DOHH2 (cell line): Measurements from ENCODE around the gene AUTS2.

Source experiments
- H3F3A ChIP-seq: fragments of 200-600 bp; sonication (generic), shearing (Covaris generic); 2 replicates; pipeline ENCODE4 v1.6.0; 2016; ENCODE audit warnings: antibody characterized with exemption, mild to moderate bottlenecking; ENCODE audit not compliant: control insufficient read depth, insufficient read depth
- H3K27ac ChIP-seq: fragments of 200-600 bp; sonication (generic); 2 replicates; pipeline ENCODE4 v1.5.1; 2014; ENCODE audit warnings: low read depth, mild to moderate bottlenecking, low read length, moderate library complexity
- H3K27me3 ChIP-seq: fragments of 200-600 bp; sonication (generic); 2 replicates; pipeline ENCODE4 v1.6.1; 2014; ENCODE audit warnings: mild to moderate bottlenecking, low read length, mixed read lengths; ENCODE audit not compliant: control insufficient read depth
- H3K36me3 ChIP-seq: fragments of 200-600 bp; sonication (generic); 2 replicates; pipeline ENCODE4 v1.6.1; 2014; ENCODE audit warnings: mild to moderate bottlenecking, low read length, moderate library complexity, mixed read lengths; ENCODE audit not compliant: control insufficient read depth
- H3K4me1 ChIP-seq: fragments of 200-600 bp; sonication (generic); 2 replicates; pipeline ENCODE4 v1.6.1; 2014; ENCODE audit warnings: mild to moderate bottlenecking, low read length, mixed read lengths; ENCODE audit not compliant: control insufficient read depth
- H3K4me2 ChIP-seq: fragments of 200-600 bp; sonication (generic); 2 replicates; pipeline ENCODE4 v1.6.0; 2014; ENCODE audit warnings: mild to moderate bottlenecking, low read length, moderate library complexity
- H3K4me3 ChIP-seq: fragments of 200-600 bp; sonication (generic); 2 replicates; pipeline ENCODE4 v1.5.1; 2014; ENCODE audit warnings: mild to moderate bottlenecking, low read length, mixed read lengths
- H3K79me2 ChIP-seq: fragments of 200-600 bp; sonication (generic); 2 replicates; pipeline ENCODE4 v1.6.1; 2014; ENCODE audit warnings: mild to moderate bottlenecking, low read length, mixed read lengths; ENCODE audit not compliant: control insufficient read depth
- H3K9me2 ChIP-seq: fragments of 200-600 bp; sonication (generic); replicated peaks from 2 replicates; pipeline ENCODE4 v1.6.1; 2014; ENCODE audit warnings: mild to moderate bottlenecking, low read length, mixed read lengths; ENCODE audit not compliant: control insufficient read depth
- H3K9me3 ChIP-seq: fragments of 200-600 bp; sonication (generic); 2 replicates; pipeline ENCODE4 v1.6.1; 2014; ENCODE audit warnings: antibody characterized with exemption, low read length, mixed read lengths; ENCODE audit not compliant: control insufficient read depth, insufficient read depth
- H4K20me1 ChIP-seq: fragments of 200-600 bp; sonication (generic); 2 replicates; pipeline ENCODE4 v1.6.0; 2014; ENCODE audit warnings: low read depth, mild to moderate bottlenecking, antibody characterized with exemption, low read length, moderate library complexity; ENCODE audit not compliant: control insufficient read depth, insufficient read depth
- EZH2phosphoT487 ChIP-seq: fragments of 200-600 bp; sonication (generic); IDR thresholded peaks from 2 replicates; pipeline ENCODE4 v1.6.1; 2017; ENCODE audit warnings: borderline replicate concordance, mild to moderate bottlenecking, antibody characterized with exemption, low read length, moderate library complexity, mixed read lengths
- TF ChIP-seq, protein P1 (sequence below): fragments of 200-600 bp; sonication (generic); IDR thresholded peaks from one replicate; pipeline ENCODE4 v1.5.1; 2014; ENCODE audit warnings: antibody characterized with exemption, mild to moderate bottlenecking, low read depth, low read length; ENCODE audit not compliant: poor library complexity, severe bottlenecking

The AUTS2 gene

DNA sequence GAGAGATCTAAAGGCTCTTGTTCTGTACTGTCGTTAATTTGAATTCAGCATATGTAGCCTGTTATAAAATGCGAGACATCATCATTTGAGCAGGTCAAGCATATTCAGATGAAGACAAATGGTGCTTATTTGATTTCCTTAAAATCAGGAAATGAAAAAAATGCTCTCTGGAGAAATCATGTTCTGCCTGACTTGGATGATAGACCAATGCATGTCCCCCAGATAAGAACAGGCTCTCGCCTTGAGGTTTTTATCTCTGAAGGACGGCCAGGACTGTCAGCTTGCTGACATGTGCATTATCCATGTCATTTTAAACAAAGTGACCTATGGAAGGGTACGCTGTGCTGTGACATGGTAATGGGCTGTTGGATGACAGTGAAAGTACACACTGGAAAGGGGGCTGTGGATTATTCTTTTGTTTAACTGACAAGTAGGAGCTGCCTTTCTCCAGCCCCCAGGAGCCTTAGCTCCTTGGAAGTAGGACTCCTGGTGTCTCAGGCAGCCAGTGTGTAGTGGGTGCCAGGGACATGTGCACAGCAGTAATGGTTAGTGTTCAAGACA, 838.6 kb downstream of the AUTS2 start:
- TF ChIP-seq, protein P1, sequence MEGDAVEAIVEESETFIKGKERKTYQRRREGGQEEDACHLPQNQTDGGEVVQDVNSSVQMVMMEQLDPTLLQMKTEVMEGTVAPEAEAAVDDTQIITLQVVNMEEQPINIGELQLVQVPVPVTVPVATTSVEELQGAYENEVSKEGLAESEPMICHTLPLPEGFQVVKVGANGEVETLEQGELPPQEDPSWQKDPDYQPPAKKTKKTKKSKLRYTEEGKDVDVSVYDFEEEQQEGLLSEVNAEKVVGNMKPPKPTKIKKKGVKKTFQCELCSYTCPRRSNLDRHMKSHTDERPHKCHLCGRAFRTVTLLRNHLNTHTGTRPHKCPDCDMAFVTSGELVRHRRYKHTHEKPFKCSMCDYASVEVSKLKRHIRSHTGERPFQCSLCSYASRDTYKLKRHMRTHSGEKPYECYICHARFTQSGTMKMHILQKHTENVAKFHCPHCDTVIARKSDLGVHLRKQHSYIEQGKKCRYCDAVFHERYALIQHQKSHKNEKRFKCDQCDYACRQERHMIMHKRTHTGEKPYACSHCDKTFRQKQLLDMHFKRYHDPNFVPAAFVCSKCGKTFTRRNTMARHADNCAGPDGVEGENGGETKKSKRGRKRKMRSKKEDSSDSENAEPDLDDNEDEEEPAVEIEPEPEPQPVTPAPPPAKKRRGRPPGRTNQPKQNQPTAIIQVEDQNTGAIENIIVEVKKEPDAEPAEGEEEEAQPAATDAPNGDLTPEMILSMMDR, result no peak
- no peak for TF ChIP-seq EZH2phosphoT487
- Histone ChIP-seq H4K20me1 (no peaks in the 10 kb centered on the region), H3K27ac (no peak overlapping the region)

DNA sequence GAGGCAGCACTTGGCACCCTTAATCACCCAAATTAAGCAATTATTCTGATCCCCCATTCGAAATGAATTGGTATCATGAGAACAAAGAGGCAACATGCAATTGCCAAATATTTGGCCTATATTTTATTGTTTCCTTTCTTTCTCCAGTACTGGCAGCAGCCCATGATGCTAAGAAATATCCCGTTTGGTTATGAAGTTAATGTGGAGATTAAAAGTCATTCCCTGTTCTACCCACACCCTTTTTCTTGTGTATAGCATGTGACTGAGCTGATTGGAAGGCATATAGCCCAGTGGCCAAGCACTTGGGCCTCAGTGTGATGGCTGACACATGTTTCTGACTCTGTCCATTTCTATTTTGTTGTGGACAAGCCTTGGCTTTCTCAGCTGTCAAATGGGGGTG, 841.4 kb downstream of the AUTS2 start:
- no peaks in the 10 kb centered on the region for H3K79me2 ChIP-seq
- no peaks in the 10 kb centered on the region for H3K9me3 ChIP-seq
- H3K36me3 ChIP-seq, result no peaks in the 10 kb centered on the region
- no peaks in the 10 kb centered on the region for H3K27me3 ChIP-seq
- H3F3A ChIP-seq, result no peaks in the 10 kb centered on the region
- H3K4me3 ChIP-seq, result no peak overlapping the region
- H3K9me2 ChIP-seq, result no peaks in the 10 kb centered on the region
- H3K4me1 ChIP-seq, result peaks cover 25% of the 10 kb centered on the region
- H3K27ac ChIP-seq, result no peak overlapping the region
- TF ChIP-seq EZH2phosphoT487, result no peak
- TF ChIP-seq, protein P1, result no peak
- H3K4me2 ChIP-seq, result no peak overlapping the region
- H4K20me1 ChIP-seq, result no peaks in the 10 kb centered on the region

More for the DNA sequence above, 838.6 kb downstream of the AUTS2 start:
- H3K79me2 ChIP-seq, result no peaks in the 10 kb centered on the region
- H3K9me3 ChIP-seq, result no peaks in the 10 kb centered on the region
- no peaks in the 10 kb centered on the region for H3K36me3 ChIP-seq
- H3K4me3 ChIP-seq, result no peak overlapping the region
- H3F3A ChIP-seq, result no peaks in the 10 kb centered on the region
- H3K9me2 ChIP-seq, result no peaks in the 10 kb centered on the region
- H3K4me1 ChIP-seq, result peaks cover 37% of the 10 kb centered on the region
- no peak overlapping the region for H3K4me2 ChIP-seq
- H3K27me3 ChIP-seq, result no peaks in the 10 kb centered on the region

DNA sequence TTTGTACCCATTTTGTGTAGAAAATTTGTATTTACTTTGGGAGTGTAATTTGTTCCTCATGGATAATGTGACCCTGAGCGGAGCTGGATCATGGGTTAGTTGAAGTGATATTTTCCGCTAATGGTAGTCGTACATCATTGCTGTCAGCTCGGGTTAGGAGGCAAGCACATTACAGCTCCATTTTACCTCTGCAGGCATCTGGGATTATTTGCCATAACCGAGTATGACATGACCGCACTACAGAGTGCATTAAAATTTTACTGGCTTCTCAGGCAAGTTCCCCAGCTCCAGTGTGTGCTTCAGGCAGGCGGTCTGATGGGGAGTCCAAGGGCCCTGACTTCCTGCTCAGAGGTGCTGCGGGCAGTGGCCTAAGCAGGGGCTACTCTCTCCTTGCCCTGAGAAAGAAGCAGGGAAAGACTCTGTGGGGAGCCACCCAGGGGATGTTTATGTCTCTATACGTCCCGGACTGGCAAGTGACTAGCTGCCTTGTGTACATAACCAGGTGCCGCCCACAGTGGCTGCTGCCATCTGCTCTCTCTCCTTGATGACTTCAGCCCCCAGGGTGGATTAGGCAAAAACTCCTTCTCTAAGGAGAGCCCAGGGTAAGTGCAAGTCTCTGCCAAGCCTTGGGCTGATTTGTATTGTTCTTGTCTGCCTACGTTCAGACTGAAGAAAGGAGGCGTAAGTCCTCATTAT, 848.3 kb downstream of the AUTS2 start:
- Histone ChIP-seq H3K4me1 (peaks cover 11% of the 10 kb centered on the region), H3K79me2 (no peaks in the 10 kb centered on the region), H3K4me3 (no peak overlapping the region), H3K4me2 (no peak overlapping the region), H3K9me2 (no peaks in the 10 kb centered on the region), H3K27ac (no peak overlapping the region), H3K9me3 (no peaks in the 10 kb centered on the region), H3K36me3 (no peaks in the 10 kb centered on the region), H3F3A (0 out of 2 replicates have a peak, but pooled peaks cover 2% of the 10 kb centered on the region), H3K27me3 (no peaks in the 10 kb centered on the region), H4K20me1 (no peaks in the 10 kb centered on the region)
- no peak for TF ChIP-seq EZH2phosphoT487
- TF ChIP-seq, protein P1, result no peak
